H1 (cell line): ENCODE measurements around the gene RPGRIP1. TPM values are rescaled to one million over a fixed set of nuclear protein-coding genes. Genes with fewer than 3 reads are reported as not detected.

ENCODE experiments used
- GABPA ChIP-seq: IDR thresholded peaks from 2 replicates; pipeline ENCODE4 v1.6.1; 2011; ENCODE audit warnings: mild to moderate bottlenecking, low read length, moderate library complexity, borderline replicate concordance; ENCODE audit not compliant: insufficient read depth
- JUND ChIP-seq: IDR thresholded peaks from 2 replicates; pipeline ENCODE4 v1.6.1; 2011; ENCODE audit warnings: mild to moderate bottlenecking, improper control_type of control experiment, low read length
- KDM5A ChIP-seq: fragments of 200-600 bp; IDR thresholded peaks from 2 replicates; pipeline ENCODE4 v1.7.1; 2012; ENCODE audit warnings: mild to moderate bottlenecking, low read length, inconsistent platforms, mixed read lengths
- TAF7 ChIP-seq: optimal IDR thresholded peaks from 2 replicates; pipeline ENCODE3; 2011; ENCODE audit warnings: low read depth, mild to moderate bottlenecking, inconsistent platforms, low read length, moderate library complexity, borderline replicate concordance
- TBP ChIP-seq: IDR thresholded peaks from 2 replicates; pipeline ENCODE4 v1.6.1; 2011; ENCODE audit warnings: low read depth, low read length, improper control_type of control experiment
- polyA plus RNA-seq, 7 experiments: library from polyadenylated mRNA; depleted of rRNA in 3 of 7; stranded (reverse) in 5 of 7; unstranded in 2 of 7; fragments of >200 nt in 5 of 7; fragments of 200-250 nt in 2 of 7; gene quantifications; 1 replicate in 5 of 7; 2 replicates in 1 of 7; 4 replicates in 1 of 7; pipeline versions ENCODE4 v1.2.1 to v1.2.3, GENCODE V29; 2011 to 2013; ENCODE audit warnings: missing spikeins in 2 of 7, mixed read lengths in 2 of 7
- total RNA-seq: library from RNA; stranded (reverse); fragmentation: NEBNext Ultra II Directional; extraction: Animal tissue kit (Norgen Biotek cat#: 25700); gene quantifications from 2 replicates; pipeline ENCODE4 v1.2.1, GENCODE V29; 2021

RPGRIP1 gene
- total and polyA plus RNA-seq, 2 of the 8 experiments (the other 6 are each of a cell fraction or from before 2014, with no cell fraction given): 0.36 to 0.65 TPM

DNA sequence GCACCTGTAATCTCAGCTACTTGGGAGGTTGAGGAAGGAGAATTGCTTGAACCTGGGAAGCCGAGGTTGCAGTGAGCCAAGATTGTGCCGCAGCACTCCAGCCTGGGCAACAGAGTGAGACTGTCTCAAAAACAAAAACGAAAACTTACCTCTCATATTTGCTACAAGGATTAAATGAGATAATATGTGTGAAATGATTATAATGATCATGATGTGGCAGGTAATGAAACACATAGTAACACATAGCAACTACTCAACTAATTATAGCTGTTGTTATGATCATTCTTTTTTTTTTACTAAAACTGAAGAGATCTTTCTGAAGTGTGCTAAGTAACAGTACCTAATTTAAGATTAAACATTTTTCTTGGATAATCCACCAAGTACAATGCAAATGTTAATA lies 30.1 kb downstream of the RPGRIP1 start (continued):
- TF ChIP-seq KDM5A (no peak), TAF7 (no peak), TBP (no peak), GABPA (no peak), JUND (no peak)
